Measurements from ENCODE around the gene ORMDL3. TPM values are rescaled to one million over a fixed set of nuclear protein-coding genes. Genes with fewer than 3 reads are reported as not detected.
A peak's percentile ranks its signal among the peaks of the same experiment; 100 is the strongest.

Gene ORMDL3
- total and polyA plus RNA-seq, 2 donors (not counting 1 experiment from before 2014, with no cell fraction given), result 30.1 to 48.1 TPM

- H3K4me2 ChIP-seq (ENCODE audit: extremely low read depth, insufficient read depth, low read length), result peak overlapping the region; percentile 10
- peak overlapping the region in 2 of 4 experiments; percentile 9 to 77 for H3K4me3 ChIP-seq (replicated peaks in 1 of 4; ENCODE audit: control extremely low read depth in 1 of 4, insufficient read depth in 1 of 4, low read depth in 3 of 4, low read length in 4 of 4)
Measured at GRCh38 chr17:39925282-39926134, 1.9 kb downstream of the ORMDL3 start.

DNA sequence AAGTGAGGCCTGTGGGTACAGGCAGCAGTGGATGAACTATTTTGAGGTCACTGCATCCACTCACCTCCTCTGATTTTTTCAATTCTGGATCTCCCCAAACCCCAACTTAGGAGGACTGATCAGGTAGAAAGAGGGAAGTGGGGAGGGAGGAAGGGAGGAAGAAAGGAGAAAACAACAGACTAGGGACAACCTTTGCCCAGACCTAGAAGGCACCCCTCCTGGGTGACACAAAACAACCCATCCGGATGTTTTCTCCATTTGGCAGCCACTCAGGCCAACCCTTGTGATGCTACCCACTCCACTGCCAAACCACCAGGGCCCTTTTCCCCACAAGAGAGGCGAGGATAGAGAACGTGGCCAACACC is 2.7 kb downstream of the ORMDL3 start:
- H4K20me1 ChIP-seq (ENCODE audit: control insufficient read depth, extremely low read depth, insufficient read depth, low read length), result no peaks in the 10 kb centered on the region
- no peak overlapping the region for H2AFZ ChIP-seq (ENCODE audit: low read length)
- no peak overlapping the region for H3K9ac ChIP-seq (ENCODE audit: insufficient read depth, low read length)
- H3K4me2 ChIP-seq (ENCODE audit: extremely low read depth, insufficient read depth, low read length), result no peak overlapping the region
- H3K79me2 ChIP-seq (ENCODE audit: control insufficient read depth, insufficient read depth, low read length), result peaks cover 30% of the 10 kb centered on the region
- H3K9me3 ChIP-seq (ENCODE audit: control insufficient read depth, insufficient read depth, low read depth, low read length), result no peaks in the 10 kb centered on the region
- no peak overlapping the region for H3K4me3 ChIP-seq (replicated peaks in 1 of 4; ENCODE audit: control extremely low read depth in 1 of 4, insufficient read depth in 1 of 4, low read depth in 3 of 4, low read length in 4 of 4)
- DNase-seq (ENCODE audit: low read depth in 2 of 2), result no peak
- H3K27ac ChIP-seq (ENCODE audit: insufficient read depth, low read length), result no peak overlapping the region
- peaks cover 20% of the 10 kb centered on the region for H3K36me3 ChIP-seq (ENCODE audit: control insufficient read depth, insufficient read depth, low read length)
- TF ChIP-seq CTCF (conservative IDR thresholded peaks at IDR 0.05 in 1 of 2, IDR thresholded peaks at IDR 0.05 in 1 of 2; ENCODE audit: low read depth in 1 of 2, low read length in 2 of 2) (no peak), EZH2 (IDR thresholded peaks at IDR 0.05; ENCODE audit: low read length, missing control alignments) (no peak)
- H3K4me1 ChIP-seq (ENCODE audit: control insufficient read depth, extremely low read depth, insufficient read depth, low read length), result peaks cover 34% of the 10 kb centered on the region
- H3K27me3 ChIP-seq (ENCODE audit: control insufficient read depth, insufficient read depth, low read length), result no peaks in the 10 kb centered on the region

More at GRCh38 chr17:39925282-39926134, 1.9 kb downstream of the ORMDL3 start:
- H3K27me3 ChIP-seq (ENCODE audit: control insufficient read depth, insufficient read depth, low read length), result no peaks in the 10 kb centered on the region
- H3K27ac ChIP-seq (ENCODE audit: insufficient read depth, low read length), result no peak overlapping the region
- peaks cover 30% of the 10 kb centered on the region for H3K79me2 ChIP-seq (ENCODE audit: control insufficient read depth, insufficient read depth, low read length)
- peaks cover 17% of the 10 kb centered on the region for H3K36me3 ChIP-seq (ENCODE audit: control insufficient read depth, insufficient read depth, low read length)
- peaks cover 37% of the 10 kb centered on the region for H3K4me1 ChIP-seq (ENCODE audit: control insufficient read depth, extremely low read depth, insufficient read depth, low read length)
- no peak overlapping the region for H2AFZ ChIP-seq (ENCODE audit: low read length)
- no peaks in the 10 kb centered on the region for H3K9me3 ChIP-seq (ENCODE audit: control insufficient read depth, insufficient read depth, low read depth, low read length)
- DNase-seq (ENCODE audit: low read depth in 2 of 2), result no peak
- no peak for TF ChIP-seq CTCF (conservative IDR thresholded peaks at IDR 0.05 in 1 of 2, IDR thresholded peaks at IDR 0.05 in 1 of 2; ENCODE audit: low read depth in 1 of 2, low read length in 2 of 2)
- TF ChIP-seq EZH2 (IDR thresholded peaks at IDR 0.05; ENCODE audit: low read length, missing control alignments), result no peak
- no peaks in the 10 kb centered on the region for H4K20me1 ChIP-seq (ENCODE audit: control insufficient read depth, extremely low read depth, insufficient read depth, low read length)
- no peak overlapping the region for H3K9ac ChIP-seq (ENCODE audit: insufficient read depth, low read length)

DNA sequence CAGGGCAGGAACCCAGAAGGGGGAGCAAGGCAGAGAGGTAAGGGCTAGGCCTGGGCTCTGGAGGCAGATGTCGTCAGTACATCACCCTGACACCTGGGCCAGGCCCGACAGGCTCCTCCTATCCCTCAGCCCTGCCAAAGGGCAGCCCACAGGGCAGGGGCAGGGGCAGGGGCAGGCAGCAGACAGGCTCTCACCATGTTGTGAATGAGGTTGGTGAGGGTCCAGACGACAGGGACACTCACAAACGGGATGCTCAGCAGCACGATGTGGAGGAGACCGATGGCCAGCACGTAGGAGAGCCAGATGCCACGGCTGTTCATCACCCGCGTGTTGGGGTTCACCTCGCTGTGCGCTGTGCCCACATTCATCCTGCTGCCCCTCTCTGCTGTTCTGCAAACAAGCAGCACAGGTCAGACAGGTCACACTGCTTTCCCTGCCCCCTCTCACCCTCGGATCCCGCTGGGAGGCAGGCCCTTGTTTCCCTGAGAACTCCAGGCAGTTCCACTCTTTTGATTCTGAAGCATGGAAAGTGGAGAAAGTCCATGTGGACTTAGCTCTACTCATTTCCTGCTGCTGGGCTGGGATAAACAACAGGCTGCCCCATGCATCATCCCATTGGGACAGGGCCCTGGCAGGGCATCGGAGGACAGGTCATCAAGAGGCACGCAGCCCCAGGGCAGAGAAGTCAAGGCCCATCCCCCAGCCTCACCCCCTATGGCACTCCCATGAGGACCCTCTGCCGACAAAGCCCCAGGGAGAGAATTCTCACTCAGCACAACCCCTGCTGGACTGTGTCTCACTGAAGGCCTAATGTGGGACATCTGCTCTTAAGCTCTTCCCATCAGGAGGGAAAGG is 3.3 kb downstream of the ORMDL3 start:
- Histone ChIP-seq H4K20me1 (ENCODE audit: control insufficient read depth, extremely low read depth, insufficient read depth, low read length) (no peaks in the 10 kb centered on the region), H2AFZ (ENCODE audit: low read length) (no peak overlapping the region), H3K9me3 (ENCODE audit: control insufficient read depth, insufficient read depth, low read depth, low read length) (no peaks in the 10 kb centered on the region), H3K4me3 (replicated peaks in 1 of 4; ENCODE audit: control extremely low read depth in 1 of 4, insufficient read depth in 1 of 4, low read depth in 3 of 4, low read length in 4 of 4) (no peak overlapping the region), H3K4me1 (ENCODE audit: control insufficient read depth, extremely low read depth, insufficient read depth, low read length) (peaks cover 30% of the 10 kb centered on the region), H3K4me2 (ENCODE audit: extremely low read depth, insufficient read depth, low read length) (peak overlapping the region; percentile 63), H3K79me2 (ENCODE audit: control insufficient read depth, insufficient read depth, low read length) (peaks cover 30% of the 10 kb centered on the region), H3K27me3 (ENCODE audit: control insufficient read depth, insufficient read depth, low read length) (no peaks in the 10 kb centered on the region), H3K9ac (ENCODE audit: insufficient read depth, low read length) (no peak overlapping the region), H3K36me3 (ENCODE audit: control insufficient read depth, insufficient read depth, low read length) (peaks cover 22% of the 10 kb centered on the region), H3K27ac (ENCODE audit: insufficient read depth, low read length) (peak overlapping the region; percentile 36)
- no peak for DNase-seq (ENCODE audit: low read depth in 2 of 2)
- TF ChIP-seq EZH2 (IDR thresholded peaks at IDR 0.05; ENCODE audit: low read length, missing control alignments), result no peak
- peak in 1 of 2 donors; percentile 18 for TF ChIP-seq CTCF (conservative IDR thresholded peaks at IDR 0.05 in 1 of 2, IDR thresholded peaks at IDR 0.05 in 1 of 2; ENCODE audit: low read depth in 1 of 2, low read length in 2 of 2)
